Karpas-422 (cell line): Measurements from ENCODE around the gene SLC6A6. TPM values are rescaled to one million over a fixed set of nuclear protein-coding genes. Genes with fewer than 3 reads are reported as not detected.
A peak's percentile ranks its signal among the peaks of the same experiment; 100 is the strongest.
"Not testable (repeated sequence)": the region's sequence is repeated elsewhere in the genome, so short reads cannot be mapped to it uniquely, and the experiment has no call there.

Source experiments
- DNase-seq: peaks from one replicate; pipeline ENCODE4 v3.0.0-alpha.2; 2015
- H2AFZ ChIP-seq: fragments of 200-600 bp; sonication (generic); 2 replicates; pipeline ENCODE4 v1.6.1; 2014; ENCODE audit warnings: antibody characterized with exemption, low read length, mixed read lengths
- H3K27ac ChIP-seq: fragments of 200-600 bp; sonication (generic); 2 replicates; pipeline ENCODE4 v1.5.1; 2014; ENCODE audit warnings: mild to moderate bottlenecking, low read length, moderate library complexity
- H3K27me3 ChIP-seq: fragments of 200-600 bp; sonication (generic); 2 replicates; pipeline ENCODE4 v1.6.1; 2014; ENCODE audit warnings: low read length, mixed read lengths
- H3K36me3 ChIP-seq: fragments of 200-600 bp; sonication (generic); 2 replicates; pipeline ENCODE4 v1.6.1; 2014; ENCODE audit warnings: low read length, mixed read lengths; ENCODE audit not compliant: insufficient read depth
- H3K4me1 ChIP-seq: fragments of 200-600 bp; sonication (generic); 2 replicates; pipeline ENCODE4 v1.6.1; 2014; ENCODE audit warnings: mild to moderate bottlenecking, low read length, mixed read lengths
- H3K4me2 ChIP-seq: fragments of 200-600 bp; sonication (generic); 2 replicates; pipeline ENCODE4 v1.6.1; 2014; ENCODE audit warnings: low read length, low read depth, mild to moderate bottlenecking; ENCODE audit not compliant: poor library complexity, severe bottlenecking
- H3K4me3 ChIP-seq: fragments of 200-600 bp; sonication (generic); 2 replicates; pipeline ENCODE4 v1.5.1; 2014; ENCODE audit warnings: mild to moderate bottlenecking, antibody characterized with exemption, low read length, mixed read lengths
- H3K79me2 ChIP-seq: fragments of 200-600 bp; sonication (generic); 2 replicates; pipeline ENCODE4 v1.6.1; 2014; ENCODE audit warnings: mild to moderate bottlenecking, low read length, mixed read lengths
- H3K9ac ChIP-seq: fragments of 200-600 bp; sonication (generic); 2 replicates; pipeline ENCODE4 v1.6.0; 2014; ENCODE audit warnings: low read length
- H3K9me2 ChIP-seq: fragments of 200-600 bp; sonication (generic), shearing (Covaris generic); replicated peaks from 2 replicates; pipeline ENCODE4 v1.6.0; 2014; ENCODE audit warnings: mild to moderate bottlenecking, low read length, moderate library complexity; ENCODE audit not compliant: insufficient read depth
- H3K9me3 ChIP-seq: fragments of 300-700, 200-600 bp; sonication (generic); 2 replicates; pipeline ENCODE4 v1.6.1; 2014; ENCODE audit warnings: low read length, mixed read lengths
- H4K20me1 ChIP-seq: fragments of 200-600 bp; sonication (generic); 2 replicates; pipeline ENCODE4 v1.6.1; 2014; ENCODE audit warnings: mild to moderate bottlenecking, antibody characterized with exemption, low read length, low read depth; ENCODE audit not compliant: insufficient read depth
- total RNA-seq: library from RNA; depleted of rRNA; stranded (reverse); fragments of >200 nt; shearing (Covaris generic); gene quantifications from 2 replicates; pipeline ENCODE4 v1.2.3, GENCODE V29; 2014; ENCODE audit warnings: low replicate concordance

SLC6A6 gene
- total RNA-seq, 1 experiment from 2014 or later, result 30.2 TPM

GRCh38 chr3:14406336-14406735 is 3.9 kb downstream of the SLC6A6 start:
- no peaks in the 10 kb centered on the region for H3K9me2 ChIP-seq
- peak overlapping the region; percentile 98 for H3K4me2 ChIP-seq
- H3K36me3 ChIP-seq, result peaks cover 17% of the 10 kb centered on the region
- no peaks in the 10 kb centered on the region for H3K9me3 ChIP-seq
- H3K27me3 ChIP-seq, result no peaks in the 10 kb centered on the region
- peaks cover 44% of the 10 kb centered on the region for H4K20me1 ChIP-seq
- H3K4me1 ChIP-seq, result peaks cover 48% of the 10 kb centered on the region
- H2AFZ ChIP-seq, result no peak overlapping the region
- no peak for DNase-seq
- H3K79me2 ChIP-seq, result peaks cover 87% of the 10 kb centered on the region
- peak overlapping the region; percentile 81 for H3K27ac ChIP-seq
- H3K4me3 ChIP-seq, result peak overlapping the region; percentile 24
- peak overlapping the region; percentile 89; the same call in 1 of the 2 replicates for H3K9ac ChIP-seq

GRCh38 chr3:14406766-14407165 is 4.4 kb downstream of the SLC6A6 start:
- Histone ChIP-seq H3K27me3 (no peaks in the 10 kb centered on the region), H3K9me3 (no peaks in the 10 kb centered on the region), H3K27ac (peak overlapping the region; percentile 81), H3K9ac (peak overlapping the region; percentile 89; the same call in 1 of the 2 replicates), H3K79me2 (peaks cover 92% of the 10 kb centered on the region), H3K4me3 (peak overlapping the region; percentile 24), H3K4me1 (peaks cover 45% of the 10 kb centered on the region), H3K36me3 (peaks cover 21% of the 10 kb centered on the region), H4K20me1 (peaks cover 44% of the 10 kb centered on the region), H3K4me2 (peak overlapping the region; percentile 98), H3K9me2 (no peaks in the 10 kb centered on the region), H2AFZ (no peak overlapping the region)
- DNase-seq, result no peak

GRCh38 chr3:14407203-14407602 is 4.8 kb downstream of the SLC6A6 start:
- Histone ChIP-seq H2AFZ (no peak overlapping the region), H3K9ac (0 out of 2 replicates have a peak overlapping the region, but pooled peaks have one; percentile 89), H3K27me3 (no peaks in the 10 kb centered on the region), H3K79me2 (peaks cover 96% of the 10 kb centered on the region), H3K9me2 (no peaks in the 10 kb centered on the region), H3K4me1 (peaks cover 42% of the 10 kb centered on the region), H3K9me3 (no peaks in the 10 kb centered on the region), H3K36me3 (peaks cover 23% of the 10 kb centered on the region), H3K4me3 (no peak overlapping the region), H3K27ac (peak overlapping the region; percentile 81), H4K20me1 (peaks cover 44% of the 10 kb centered on the region), H3K4me2 (peak overlapping the region; percentile 98)
- DNase-seq, result peak; percentile 58

GRCh38 chr3:14409779-14410063 is 7.3 kb downstream of the SLC6A6 start:
- H3K4me3 ChIP-seq, H3K9me2 ChIP-seq, H3K9me3 ChIP-seq, DNase-seq, H3K27me3 ChIP-seq, H3K27ac ChIP-seq, H3K9ac ChIP-seq, H3K4me2 ChIP-seq, H2AFZ ChIP-seq: not testable (repeated sequence)
- peaks cover 50% of the 10 kb centered on the region for H4K20me1 ChIP-seq
- H3K79me2 ChIP-seq, result peaks cover 99% of the 10 kb centered on the region
- H3K4me1 ChIP-seq, result peaks cover 45% of the 10 kb centered on the region
- H3K36me3 ChIP-seq, result peaks cover 23% of the 10 kb centered on the region

- peaks cover 99% of the 10 kb centered on the region for H3K79me2 ChIP-seq
- H3K36me3 ChIP-seq, result peaks cover 23% of the 10 kb centered on the region
- H3K4me1 ChIP-seq, result peaks cover 45% of the 10 kb centered on the region
- H3K4me3 ChIP-seq, result no peak overlapping the region
- no peak overlapping the region for H2AFZ ChIP-seq
- peaks cover 50% of the 10 kb centered on the region; the same call in 1 of the 2 replicates for H4K20me1 ChIP-seq
- no peak for DNase-seq
- no peak overlapping the region for H3K9ac ChIP-seq
- no peaks in the 10 kb centered on the region for H3K9me2 ChIP-seq
- no peaks in the 10 kb centered on the region for H3K9me3 ChIP-seq
- no peaks in the 10 kb centered on the region for H3K27me3 ChIP-seq
- no peak overlapping the region for H3K4me2 ChIP-seq
- no peak overlapping the region for H3K27ac ChIP-seq
These were observed 7.7 kb downstream of the SLC6A6 start for GRCh38 chr3:14410106-14410502.

GRCh38 chr3:14410503-14411165 is 8.2 kb downstream of the SLC6A6 start:
- DNase-seq, result no peak
- Histone ChIP-seq H3K9me3 (no peaks in the 10 kb centered on the region), H3K4me2 (no peak overlapping the region), H3K79me2 (peaks cover 99% of the 10 kb centered on the region), H3K9me2 (no peaks in the 10 kb centered on the region), H3K4me1 (peaks cover 39% of the 10 kb centered on the region), H3K9ac (no peak overlapping the region), H3K36me3 (peaks cover 23% of the 10 kb centered on the region), H3K27me3 (no peaks in the 10 kb centered on the region), H3K4me3 (no peak overlapping the region), H2AFZ (no peak overlapping the region), H4K20me1 (peaks cover 45% of the 10 kb centered on the region; the same call in 1 of the 2 replicates), H3K27ac (no peak overlapping the region)

- Histone ChIP-seq H3K4me2 (no peak overlapping the region), H3K36me3 (peaks cover 27% of the 10 kb centered on the region), H3K9me3 (no peaks in the 10 kb centered on the region), H3K79me2 (peaks cover 95% of the 10 kb centered on the region), H3K27ac (no peak overlapping the region), H2AFZ (no peak overlapping the region), H3K27me3 (no peaks in the 10 kb centered on the region), H3K4me3 (no peak overlapping the region), H3K4me1 (peaks cover 34% of the 10 kb centered on the region), H3K9ac (no peak overlapping the region), H3K9me2 (no peaks in the 10 kb centered on the region), H4K20me1 (peaks cover 41% of the 10 kb centered on the region; the same call in 1 of the 2 replicates)
- DNase-seq, result no peak
These were observed 8.7 kb downstream of the SLC6A6 start for GRCh38 chr3:14411166-14411526.

- no peak overlapping the region for H3K4me2 ChIP-seq
- H3K27me3 ChIP-seq, result no peaks in the 10 kb centered on the region
- no peak overlapping the region for H2AFZ ChIP-seq
- no peaks in the 10 kb centered on the region for H3K9me3 ChIP-seq
- no peaks in the 10 kb centered on the region for H3K9me2 ChIP-seq
- DNase-seq, result no peak
- peaks cover 34% of the 10 kb centered on the region; the same call in 1 of the 2 replicates for H4K20me1 ChIP-seq
- H3K27ac ChIP-seq, result no peak overlapping the region
- H3K9ac ChIP-seq, result no peak overlapping the region
- peaks cover 27% of the 10 kb centered on the region for H3K36me3 ChIP-seq
- no peak overlapping the region for H3K4me3 ChIP-seq
- H3K79me2 ChIP-seq, result peaks cover 93% of the 10 kb centered on the region
- peaks cover 26% of the 10 kb centered on the region for H3K4me1 ChIP-seq
These were observed 9.6 kb downstream of the SLC6A6 start for GRCh38 chr3:14411988-14412387.
